ENCODE measurements around the gene DERL3. TPM values are rescaled to one million over a fixed set of nuclear protein-coding genes. Genes with fewer than 3 reads are reported as not detected.

DERL3 gene
- total RNA-seq, 1 donor from 2014 or later: 3.1 TPM

GRCh38 chr22:23834793-23835483 lies 3.9 kb downstream of the DERL3 start:
- ATAC-seq (peak; percentile 72), DNase-seq (ENCODE audit: missing footprints) (peak; percentile 74)
- intact Hi-C loops (cut with DNase I): loop anchor here (5.0 kb wide), 1 partner anchor 48 kb away; the partner anchor contains the start of gene SMARCB1

GRCh38 chr22:23834406-23834792 lies 4.4 kb downstream of the DERL3 start:
- DNase-seq (ENCODE audit: missing footprints) (peak; percentile 52), ATAC-seq (no peak)
- intact Hi-C loops (cut with DNase I): loop anchor here (5.0 kb wide), 1 partner anchor 47 kb away; the partner anchor contains the start of gene SMARCB1

GRCh38 chr22:23833911-23834317 lies 4.9 kb downstream of the DERL3 start:
- no peak for DNase-seq (ENCODE audit: missing footprints)
- ATAC-seq: no peak

DNA sequence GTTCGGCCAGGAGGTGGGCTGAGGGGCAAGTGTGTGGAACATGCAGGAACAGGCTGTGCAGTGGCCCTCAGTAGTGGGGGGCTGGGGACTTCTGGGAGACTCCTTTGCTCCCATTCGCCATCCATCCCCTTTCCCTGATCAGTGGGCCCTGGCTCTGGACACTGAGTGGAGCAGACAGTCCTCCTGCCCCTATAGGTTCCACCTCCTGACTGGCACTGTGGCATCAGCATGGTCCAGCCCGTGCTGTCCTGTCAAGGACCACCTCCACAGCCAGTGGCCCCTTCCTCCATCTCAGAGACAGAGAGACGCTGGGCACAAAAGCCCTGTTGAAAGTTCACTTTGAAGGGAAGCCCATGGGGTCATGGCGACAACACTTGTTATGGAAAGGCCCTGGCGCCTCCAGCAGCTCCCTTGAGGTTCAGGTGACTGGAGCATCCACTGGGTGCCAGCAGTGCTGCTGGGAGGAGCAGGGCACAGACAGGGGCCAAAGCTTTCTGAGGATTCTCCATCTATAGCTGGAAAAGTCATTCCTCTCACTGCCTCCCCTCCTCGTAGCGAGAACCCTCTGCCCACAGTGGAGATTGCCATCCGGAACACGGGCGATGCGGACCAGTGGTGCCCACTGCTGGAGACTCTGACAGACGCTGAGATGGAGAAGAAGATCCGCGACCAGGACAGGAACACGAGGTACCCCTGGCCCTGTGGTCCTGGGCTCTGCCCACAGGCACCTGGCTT lies 5.6 kb downstream of the DERL3 start:
- intact Hi-C loops (cut with DNase I): loop anchor here (5.0 kb wide), 1 partner anchor 46 kb away; the partner anchor contains the start of gene SMARCB1
- DNase-seq (ENCODE audit: missing footprints) (peak; percentile 54), ATAC-seq (no peak)

More at GRCh38 chr22:23833911-23834317, 4.9 kb downstream of the DERL3 start:
- intact Hi-C loops (cut with DNase I): loop anchor here (5.0 kb wide), 1 partner anchor 47 kb away; the partner anchor contains the start of gene SMARCB1

- intact Hi-C loops (cut with DNase I): loop anchor here (5.0 kb wide), 1 partner anchor 45 kb away; the partner anchor contains the start of gene SMARCB1
- ATAC-seq (no peak), DNase-seq (ENCODE audit: missing footprints) (peak; percentile 64)
Measured at GRCh38 chr22:23832226-23833016, 6.4 kb downstream of the DERL3 start.

- DNase-seq (ENCODE audit: missing footprints): peak; percentile 49
- intact Hi-C loops (cut with DNase I): loop anchor here (5.0 kb wide), 1 partner anchor 44 kb away; the partner anchor contains the start of gene SMARCB1
- ATAC-seq: no peak
Measured at GRCh38 chr22:23831781-23832180, 7.0 kb downstream of the DERL3 start.

- intact Hi-C loops (cut with DNase I): loop anchor here (5.0 kb wide), 1 partner anchor 44 kb away; the partner anchor contains the start of gene SMARCB1
- peak; percentile 35 for DNase-seq (ENCODE audit: missing footprints)
- ATAC-seq: no peak
Measured at GRCh38 chr22:23831261-23831660, 7.5 kb downstream of the DERL3 start.

DNA sequence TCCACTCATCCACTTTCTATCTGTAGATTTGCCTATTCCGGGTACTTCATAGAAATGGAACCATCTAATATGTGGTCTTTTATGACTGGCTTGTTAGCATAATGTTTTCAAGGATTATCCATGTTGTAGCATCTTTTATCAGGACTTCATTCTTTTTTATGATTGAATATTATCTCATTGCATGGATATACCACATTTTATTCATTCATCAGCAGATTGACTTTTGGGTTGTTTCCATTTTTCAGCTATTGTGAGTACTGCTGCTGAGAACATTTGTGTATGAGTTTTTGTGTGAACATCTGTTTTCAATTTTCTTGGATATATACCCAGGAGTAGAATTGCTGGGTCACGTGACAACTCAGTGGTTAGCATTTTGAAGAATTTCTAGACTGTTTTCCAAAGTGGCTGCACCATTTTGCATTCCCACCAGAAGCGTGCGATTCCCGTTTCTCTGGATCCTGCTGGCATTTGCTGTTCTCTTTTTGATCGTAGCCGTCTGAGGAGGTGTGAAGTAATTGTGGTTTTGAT lies 8.9 kb downstream of the DERL3 start:
- DNase-seq (ENCODE audit: missing footprints) (no peak), ATAC-seq (no peak)
- intact Hi-C loops (cut with DNase I): loop anchor here (5.0 kb wide), 1 partner anchor 43 kb away; the partner anchor contains the start of gene SMARCB1

DNA sequence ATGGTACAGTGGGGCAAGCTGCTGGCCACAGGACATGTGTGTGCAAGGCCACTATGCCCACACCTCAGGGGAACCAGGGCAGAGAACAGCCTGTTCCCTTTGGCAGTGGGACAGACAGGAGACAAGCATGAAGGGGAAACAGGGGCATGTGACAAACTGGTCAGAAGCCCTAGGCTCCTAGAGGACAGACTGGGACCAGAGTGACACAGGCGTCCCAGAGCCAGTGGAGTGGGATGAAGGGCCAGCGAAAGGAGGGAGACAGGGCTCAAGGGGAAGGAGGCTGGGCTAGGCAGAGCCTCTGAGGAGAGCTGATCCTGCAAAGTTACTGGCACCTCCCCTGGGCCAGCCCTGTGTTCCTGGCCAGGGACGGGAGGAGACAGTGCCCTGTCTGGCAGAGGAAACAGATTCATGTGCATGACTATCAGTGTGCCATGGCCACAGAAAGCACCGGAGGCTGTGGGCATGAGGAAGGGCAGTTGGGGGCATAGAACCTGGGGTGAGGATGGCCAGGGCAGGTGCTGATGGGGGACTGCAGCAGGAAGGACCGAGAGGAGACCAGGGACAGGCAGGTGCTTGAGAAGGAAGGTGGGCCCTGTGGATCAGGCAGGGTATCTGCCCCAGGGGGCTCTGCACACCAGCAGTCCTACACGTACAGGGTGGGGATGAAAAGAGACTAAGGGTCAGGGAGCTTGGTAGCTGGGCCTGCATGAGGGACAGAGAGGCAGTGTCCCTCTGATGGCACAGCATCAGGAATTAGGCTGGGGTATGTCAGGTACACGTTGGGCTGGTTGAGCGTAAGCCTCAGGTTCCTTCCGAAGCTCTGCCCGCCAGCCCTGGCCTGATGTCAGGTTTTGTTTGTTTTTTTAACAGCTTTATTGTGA lies 9.8 kb downstream of the DERL3 start:
- peak; percentile 83 for ATAC-seq

GRCh38 chr22:23827351-23827995 lies 11.3 kb downstream of the DERL3 start:
- ATAC-seq (no peak), DNase-seq (ENCODE audit: missing footprints) (peak; percentile 14)
- intact Hi-C loops (cut with DNase I): loop anchor here (2.0 kb wide), 1 partner anchor 13 kb away; no protein-coding TSS in a partner anchor

More for the DNA sequence above, 9.8 kb downstream of the DERL3 start:
- intact Hi-C loops (cut with DNase I): no loop called here
- DNase-seq (ENCODE audit: missing footprints): peak; percentile 69

DNA sequence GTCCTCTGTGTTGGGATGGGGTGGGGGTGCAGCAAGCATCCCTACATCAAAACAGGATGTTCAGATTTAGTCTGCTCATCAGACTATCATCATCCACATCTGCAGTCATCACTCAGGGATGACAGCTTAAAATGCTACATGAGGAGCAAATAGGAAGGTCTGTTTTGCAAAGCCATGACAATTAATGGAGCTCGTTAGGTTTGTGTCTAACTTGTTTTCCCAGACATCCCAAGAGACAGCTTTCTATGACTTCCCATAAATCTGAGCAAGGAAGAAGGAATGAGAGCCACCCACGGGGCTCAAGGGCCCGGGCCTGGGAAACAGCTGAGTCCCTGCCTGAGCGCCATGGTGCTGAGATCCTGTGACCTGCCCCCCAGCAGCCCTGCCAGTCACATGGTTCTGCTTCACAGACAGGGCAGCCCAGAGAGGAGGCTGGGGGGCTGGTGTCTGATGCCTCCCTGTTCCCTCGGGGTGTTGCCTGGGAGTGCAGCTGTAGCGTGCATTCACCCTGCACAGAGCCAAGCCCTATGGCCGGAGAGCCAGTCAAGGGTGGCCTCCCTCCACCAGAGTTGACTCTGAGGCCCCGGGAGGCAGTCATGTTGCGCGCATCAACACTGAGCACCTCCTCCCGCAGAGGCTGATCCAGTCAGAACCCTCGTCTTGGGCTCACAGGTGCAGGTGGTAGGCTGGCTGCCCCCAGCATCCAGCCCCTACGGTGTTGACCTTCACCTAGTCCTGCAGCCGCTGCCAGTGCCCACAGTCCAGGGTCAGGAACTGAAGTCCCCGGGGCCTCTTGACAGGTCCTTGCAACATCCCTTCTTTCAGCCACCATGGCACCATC lies 12.1 kb downstream of the DERL3 start:
- DNase-seq (ENCODE audit: missing footprints) (peak; percentile 37), ATAC-seq (no peak)
- intact Hi-C loops (cut with DNase I): loop anchor here (2.0 kb wide), 1 partner anchor 14 kb away; no protein-coding TSS in a partner anchor

DNA sequence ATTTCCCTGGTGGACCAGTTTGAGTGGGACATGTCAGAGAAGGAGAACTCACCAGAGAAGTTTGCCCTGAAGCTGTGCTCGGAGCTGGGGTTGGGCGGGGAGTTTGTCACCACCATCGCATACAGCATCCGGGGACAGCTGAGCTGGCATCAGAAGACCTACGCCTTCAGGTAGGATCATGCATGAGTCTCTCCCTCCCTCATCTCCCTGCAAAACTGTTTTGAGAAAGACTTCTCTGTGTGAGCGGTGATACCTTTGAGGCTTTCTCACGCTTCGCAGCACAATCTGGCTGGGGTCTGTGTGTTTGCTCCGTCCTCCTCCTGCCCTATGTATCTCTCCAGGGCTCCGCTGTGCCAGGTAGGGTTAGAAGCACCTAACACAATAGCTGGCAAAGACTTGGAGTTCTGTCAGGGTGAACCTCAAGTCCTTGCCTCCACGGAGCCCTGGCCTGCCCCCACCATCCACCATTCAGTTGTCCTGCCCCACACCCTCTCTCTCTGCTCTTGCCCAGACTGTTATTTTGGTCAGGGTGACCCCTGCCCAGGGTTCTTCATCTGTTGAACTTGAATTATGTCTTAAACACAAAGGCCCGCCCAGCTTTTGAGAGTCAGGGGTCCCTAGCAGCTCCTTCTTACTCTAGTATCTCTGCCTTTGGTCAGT lies 13.4 kb downstream of the DERL3 start:
- ATAC-seq (no peak), DNase-seq (ENCODE audit: missing footprints) (peak; percentile 15)
- intact Hi-C loops (cut with DNase I): no loop called here

- DNase-seq (ENCODE audit: missing footprints) (peak; percentile 52), ATAC-seq (no peak)
- intact Hi-C loops (cut with DNase I): no loop called here
Measured at GRCh38 chr22:23824476-23825245, 14.1 kb downstream of the DERL3 start.

DNA sequence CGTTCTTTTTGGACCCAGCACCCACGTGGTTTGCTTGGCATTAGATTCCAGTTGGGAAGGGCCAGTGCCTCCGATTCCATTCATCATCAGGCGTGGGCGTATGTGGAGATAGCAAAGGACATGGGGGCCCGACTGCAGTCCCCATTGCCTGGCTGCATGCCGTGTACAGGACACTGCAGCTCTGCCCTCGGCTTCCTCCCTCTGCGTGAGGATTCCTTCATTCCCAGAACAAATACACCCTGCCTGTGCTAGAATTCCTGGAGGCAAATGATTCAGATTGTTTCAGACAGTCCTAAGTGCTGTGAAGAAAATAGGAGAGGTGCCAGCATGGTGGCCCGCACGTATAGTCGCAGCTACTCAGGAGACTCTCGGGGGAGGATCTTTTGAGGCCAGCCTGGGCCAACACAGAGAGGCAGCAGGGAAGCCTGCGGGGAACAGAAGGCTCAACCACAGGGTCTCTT lies 15.4 kb downstream of the DERL3 start:
- ATAC-seq (peak; percentile 21), DNase-seq (ENCODE audit: missing footprints) (peak; percentile 43)
- intact Hi-C loops (cut with DNase I): no loop called here
